ENCODE data around the gene ANTXR2. TPM values are rescaled to one million over a fixed set of nuclear protein-coding genes. Genes with fewer than 3 reads are reported as not detected.

ANTXR2 gene
- total RNA-seq, 4 donors from 2014 or later, result 136 to 215 (median 183) TPM

- TF ChIP-seq, protein P1, sequence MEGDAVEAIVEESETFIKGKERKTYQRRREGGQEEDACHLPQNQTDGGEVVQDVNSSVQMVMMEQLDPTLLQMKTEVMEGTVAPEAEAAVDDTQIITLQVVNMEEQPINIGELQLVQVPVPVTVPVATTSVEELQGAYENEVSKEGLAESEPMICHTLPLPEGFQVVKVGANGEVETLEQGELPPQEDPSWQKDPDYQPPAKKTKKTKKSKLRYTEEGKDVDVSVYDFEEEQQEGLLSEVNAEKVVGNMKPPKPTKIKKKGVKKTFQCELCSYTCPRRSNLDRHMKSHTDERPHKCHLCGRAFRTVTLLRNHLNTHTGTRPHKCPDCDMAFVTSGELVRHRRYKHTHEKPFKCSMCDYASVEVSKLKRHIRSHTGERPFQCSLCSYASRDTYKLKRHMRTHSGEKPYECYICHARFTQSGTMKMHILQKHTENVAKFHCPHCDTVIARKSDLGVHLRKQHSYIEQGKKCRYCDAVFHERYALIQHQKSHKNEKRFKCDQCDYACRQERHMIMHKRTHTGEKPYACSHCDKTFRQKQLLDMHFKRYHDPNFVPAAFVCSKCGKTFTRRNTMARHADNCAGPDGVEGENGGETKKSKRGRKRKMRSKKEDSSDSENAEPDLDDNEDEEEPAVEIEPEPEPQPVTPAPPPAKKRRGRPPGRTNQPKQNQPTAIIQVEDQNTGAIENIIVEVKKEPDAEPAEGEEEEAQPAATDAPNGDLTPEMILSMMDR (IDR thresholded peaks at IDR 0.05; ENCODE audit: low read depth), result no peak
Measured at GRCh38 chr4:79958466-79959264, 114.4 kb downstream of the ANTXR2 start.

- TF ChIP-seq, protein P1 (IDR thresholded peaks at IDR 0.05; ENCODE audit: low read depth), result no peak
Measured at GRCh38 chr4:79949178-79949577, 123.9 kb downstream of the ANTXR2 start.

DNA sequence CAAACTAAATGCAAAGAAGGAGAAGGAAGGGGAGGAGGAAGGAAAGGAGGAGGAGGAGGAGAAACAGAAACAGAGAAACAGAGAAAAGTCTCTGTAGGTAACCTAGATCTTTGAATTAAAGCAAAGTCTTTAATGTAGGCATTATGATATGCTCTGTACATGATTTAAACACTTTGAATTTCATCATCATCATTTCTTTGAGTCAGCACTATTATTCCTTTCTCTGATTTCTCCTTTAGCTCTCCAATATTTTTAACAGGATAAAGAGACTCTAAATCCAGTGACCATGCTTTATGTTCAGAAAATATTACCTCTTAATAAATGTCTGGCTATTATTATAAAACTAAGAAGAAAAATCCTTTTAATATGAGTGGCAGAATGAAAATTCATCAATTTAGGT lies 124.3 kb downstream of the ANTXR2 start:
- TF ChIP-seq, protein P1 (IDR thresholded peaks at IDR 0.05; ENCODE audit: low read depth), result no peak

DNA sequence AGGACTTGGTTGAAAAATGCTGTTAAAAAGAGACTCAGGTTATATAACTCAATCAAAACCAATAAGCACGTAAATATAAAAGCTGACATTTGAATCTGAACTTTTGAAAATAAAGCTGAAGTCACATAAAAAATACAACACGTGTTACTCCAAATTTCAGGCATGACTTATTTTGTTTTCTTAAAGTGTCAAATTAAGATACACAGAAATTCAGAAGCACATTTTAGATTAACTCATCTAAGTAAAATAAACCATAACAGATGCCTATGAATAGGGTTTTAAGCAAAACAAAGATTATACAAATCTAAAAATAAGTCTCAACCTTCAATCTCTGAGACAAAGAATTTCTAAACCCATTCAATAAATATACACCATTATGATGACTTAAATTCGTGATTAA lies 124.8 kb downstream of the ANTXR2 start:
- TF ChIP-seq, protein P1 (IDR thresholded peaks at IDR 0.05; ENCODE audit: low read depth), result no peak

GRCh38 chr4:79947386-79947785 lies 125.6 kb downstream of the ANTXR2 start:
- TF ChIP-seq, protein P1 (IDR thresholded peaks at IDR 0.05; ENCODE audit: low read depth), result no peak

DNA sequence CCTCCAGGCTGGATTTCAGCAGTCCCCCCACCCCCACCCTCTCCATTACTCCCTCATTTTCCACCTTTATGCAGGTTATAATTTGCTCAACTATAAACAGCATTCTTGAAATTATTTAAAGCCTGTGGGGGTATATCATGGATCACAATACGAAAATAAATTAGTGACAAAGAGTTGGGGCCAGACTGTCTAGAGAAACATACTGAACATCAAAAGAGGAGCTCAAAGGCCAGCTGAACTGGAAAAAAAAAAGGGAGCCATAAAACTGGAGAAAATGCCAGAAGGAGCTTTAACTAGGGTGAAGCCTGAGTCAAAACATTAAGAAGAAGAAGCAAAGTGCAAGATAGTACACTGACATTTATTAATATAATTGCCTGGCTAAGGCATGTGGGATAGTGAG lies 137.8 kb downstream of the ANTXR2 start:
- TF ChIP-seq, protein P1 (IDR thresholded peaks at IDR 0.05; ENCODE audit: low read depth), result no peak

- TF ChIP-seq, protein P1 (IDR thresholded peaks at IDR 0.05; ENCODE audit: low read depth), result no peak
Measured at GRCh38 chr4:79934660-79935059, 138.4 kb downstream of the ANTXR2 start.

All from subcutaneous adipose tissue (tissue), 4 donors.